HepG2 (cell line): ENCODE measurements around the gene LGALS7B. TPM values are rescaled to one million over a fixed set of nuclear protein-coding genes. Genes with fewer than 3 reads are reported as not detected.
A peak's percentile ranks its signal among the peaks of the same experiment; 100 is the strongest.

Experiments
- ATAC-seq: fragments of 200-7000 bp; cut with Tn5 transposase; 3 replicates; pipeline ENCODE4 v1.9.1; 2020; ENCODE audit warnings: mild to moderate bottlenecking, moderate library complexity
- BruUV-seq: library from RNA; stranded (reverse); fragments of 400-500 nt; replicated peaks from 2 replicates; lab custom pipeline; 2021; lab: Mats Ljungman, UMichigan
- CTCF ChIA-PET: fragments of 300-600 bp; formaldehyde crosslinking; extraction: SDS; loops from one replicate; lab custom pipeline; 2021; ENCODE audit warnings: low total read pairs, inconsistent platforms, low intra/inter-chr PET ratio; lab: Yijun Ruan, JAX
- POLR2A ChIA-PET: fragments of 350-600 bp; sonication (Branson Sonifier 250); formaldehyde crosslinking; loops from one replicate; lab custom pipeline; 2020; ENCODE audit warnings: antibody characterized with exemption, inconsistent platforms; lab: Yijun Ruan, JAX
- DNase-seq: peaks from one replicate; pipeline ENCODE4 v3.0.0-alpha.2; 2015; ENCODE audit warnings: low spot score
- FAIRE-seq: peaks from 3 replicates; lab custom pipeline; 2011; peaks lifted over from hg19 to GRCh38; lab: Jason Lieb, UNC
- H2AFZ ChIP-seq: one replicate; pipeline ENCODE4 v1.6.1; 2011; ENCODE audit warnings: low read length, inconsistent platforms
- H3K27ac ChIP-seq: fragments of 300-600 bp; 3 replicates; pipeline ENCODE4 v1.8.0; 2011; ENCODE audit warnings: mixed run types, mild to moderate bottlenecking, mixed read lengths, low read length, inconsistent platforms; ENCODE audit not compliant: insufficient read depth; ENCODE audit errors: extremely low read length
- H3K27me3 ChIP-seq, 2 experiments: fragments of 200-600 bp in 1 of 2; 2 replicates in 1 of 2; 3 replicates in 1 of 2; pipeline versions ENCODE4 v1.6.0 to v1.8.0; 2011; ENCODE audit warnings: low read length in 2 of 2, mild to moderate bottlenecking in 2 of 2, moderate library complexity in 2 of 2, inconsistent platforms in 1 of 2; ENCODE audit not compliant: insufficient read depth in 2 of 2, control insufficient read depth in 1 of 2
- H3K36me3 ChIP-seq, 2 experiments: fragments of 200-600 bp in 1 of 2; replicated peaks in 1 of 2; 2 replicates in 1 of 2; 3 replicates in 1 of 2; pipeline versions ENCODE4 v1.5.1 to v1.8.0; 2011; ENCODE audit warnings: low read length in 2 of 2, inconsistent platforms in 1 of 2; ENCODE audit not compliant: insufficient read depth in 2 of 2, control insufficient read depth in 1 of 2
- H3K4me1 ChIP-seq: 2 replicates; pipeline ENCODE4 v1.5.1; 2012; ENCODE audit warnings: low read length, inconsistent platforms; ENCODE audit not compliant: insufficient read depth
- H3K4me2 ChIP-seq: 2 replicates; pipeline ENCODE4 v1.6.0; 2011; ENCODE audit warnings: low read depth, low read length, inconsistent platforms
- H3K4me3 ChIP-seq, 3 experiments: fragments of 200-600 bp in 1 of 3; sonication (generic), shearing (Covaris generic) in 1 of 3; replicated peaks in 1 of 3; 2 replicates each; pipeline ENCODE4 v1.5.1; 2011 to 2016; ENCODE audit warnings: low read length in 3 of 3, inconsistent platforms in 2 of 3, low read depth in 2 of 3, mild to moderate bottlenecking in 2 of 3, control low read depth in 1 of 3, mixed read lengths in 1 of 3; ENCODE audit not compliant: insufficient read depth in 1 of 3
- H3K79me2 ChIP-seq: one replicate; pipeline ENCODE4 v1.6.1; 2011; ENCODE audit warnings: low read length, inconsistent platforms; ENCODE audit not compliant: insufficient read depth
- H3K9ac ChIP-seq: 2 replicates; pipeline ENCODE4 v1.6.0; 2011; ENCODE audit warnings: mild to moderate bottlenecking, low read depth, low read length, inconsistent platforms; ENCODE audit not compliant: insufficient read depth
- H3K9me3 ChIP-seq: 2 replicates; pipeline ENCODE4 v1.5.1; 2012; ENCODE audit warnings: mild to moderate bottlenecking, low read length
- H4K20me1 ChIP-seq: 2 replicates; pipeline ENCODE4 v1.6.0; 2011; ENCODE audit warnings: inconsistent platforms, mild to moderate bottlenecking, low read length, moderate library complexity; ENCODE audit not compliant: insufficient read depth
- ARNT2 ChIP-seq: sonication (generic); formaldehyde crosslinking; IDR thresholded peaks from 2 replicates; pipeline ENCODE4 v1.8.0; 2022; ENCODE audit warnings: mild to moderate bottlenecking, low read depth, missing genetic modification reagents, moderate library complexity
- EZH2 ChIP-seq: conservative IDR thresholded peaks from 2 replicates; pipeline ENCODE4 v1.6.1; 2012; ENCODE audit warnings: mild to moderate bottlenecking, low read depth, low read length, moderate library complexity
- IKZF1 ChIP-seq: fragments of 450-650 bp; IDR thresholded peaks from 2 replicates; pipeline ENCODE4 v1.7.1; 2016
- KLF6 ChIP-seq: IDR thresholded peaks from 2 replicates; pipeline ENCODE4 v1.8.0; 2016; ENCODE audit warnings: missing biosample characterization, missing genetic modification reagents
- MZF1 ChIP-seq: sonication (generic); formaldehyde crosslinking; IDR thresholded peaks from 2 replicates; pipeline ENCODE4 v1.8.1; 2023; ENCODE audit warnings: mild to moderate bottlenecking, missing genetic modification reagents, borderline replicate concordance
- NFIB ChIP-seq: sonication (generic); formaldehyde crosslinking; IDR thresholded peaks from 2 replicates; pipeline ENCODE4 v1.9.0; 2021; ENCODE audit warnings: missing genetic modification reagents, mild to moderate bottlenecking, borderline replicate concordance
- NFKB2 ChIP-seq: sonication (generic); formaldehyde crosslinking; IDR thresholded peaks from 2 replicates; pipeline ENCODE4 v1.4.0; 2020; ENCODE audit warnings: missing genetic modification reagents, borderline replicate concordance
- NPAS2 ChIP-seq: sonication (generic); formaldehyde crosslinking; IDR thresholded peaks from 2 replicates; pipeline ENCODE4 v1.8.0; 2022; ENCODE audit warnings: mild to moderate bottlenecking, missing genetic modification reagents, borderline replicate concordance
- NR2F6 ChIP-seq, 2 experiments: IDR thresholded peaks; 2 replicates each; pipeline ENCODE4 v1.6.1; 2016; ENCODE audit warnings: antibody characterized with exemption in 1 of 2, mild to moderate bottlenecking in 1 of 2
- PCBP1 ChIP-seq: fragments of 200-400 bp; formaldehyde crosslinking; IDR thresholded peaks from 2 replicates; pipeline ENCODE4 v1.6.1; 2017; ENCODE audit warnings: mild to moderate bottlenecking, low read depth, low read length, borderline replicate concordance
- RCOR2 ChIP-seq: IDR thresholded peaks from 2 replicates; pipeline ENCODE4 v1.6.1; 2016; ENCODE audit warnings: missing biosample characterization, missing genetic modification reagents
- SRSF1 ChIP-seq: fragments of 200-400 bp; formaldehyde crosslinking; optimal IDR thresholded peaks from 2 replicates; pipeline ENCODE3; 2017; ENCODE audit warnings: mild to moderate bottlenecking, low read depth, low read length, moderate library complexity
- SRY ChIP-seq: sonication (generic); formaldehyde crosslinking; IDR thresholded peaks from 2 replicates; pipeline ENCODE4 v1.8.0; 2022; ENCODE audit warnings: mild to moderate bottlenecking, missing genetic modification reagents
- ZBTB21 ChIP-seq: sonication (generic); formaldehyde crosslinking; IDR thresholded peaks from 2 replicates; pipeline ENCODE4 v1.4.0; 2020; ENCODE audit warnings: missing genetic modification reagents
- ZBTB7A ChIP-seq: sonication (generic); formaldehyde crosslinking; IDR thresholded peaks from 2 replicates; pipeline ENCODE4 v1.8.0; 2022; ENCODE audit warnings: mild to moderate bottlenecking, missing genetic modification reagents
- ZFP36L1 ChIP-seq: sonication (generic); formaldehyde crosslinking; IDR thresholded peaks from 2 replicates; pipeline ENCODE4 v1.8.0; 2022; ENCODE audit warnings: mild to moderate bottlenecking, missing genetic modification reagents, moderate library complexity
- ZFP82 ChIP-seq: sonication (generic); formaldehyde crosslinking; IDR thresholded peaks from 2 replicates; pipeline ENCODE4 v1.5.1; 2020; ENCODE audit warnings: mild to moderate bottlenecking, missing genetic modification reagents, borderline replicate concordance
- ZNF20 ChIP-seq: sonication (generic); formaldehyde crosslinking; IDR thresholded peaks from 2 replicates; pipeline ENCODE4 v1.4.0; 2020; ENCODE audit warnings: mild to moderate bottlenecking, moderate library complexity, missing genetic modification reagents
- ZNF44 ChIP-seq: sonication (generic); formaldehyde crosslinking; IDR thresholded peaks from 2 replicates; pipeline ENCODE4 v1.5.1; 2020; ENCODE audit warnings: mild to moderate bottlenecking, missing genetic modification reagents
- ZNF577 ChIP-seq: sonication (generic); formaldehyde crosslinking; IDR thresholded peaks from 2 replicates; pipeline ENCODE4 v1.4.0; 2020; ENCODE audit warnings: mild to moderate bottlenecking, low read depth, missing genetic modification reagents, borderline replicate concordance
- ZNF670 ChIP-seq: sonication (generic); formaldehyde crosslinking; IDR thresholded peaks from 2 replicates; pipeline ENCODE4 v1.8.0; 2022; ENCODE audit warnings: mild to moderate bottlenecking, missing genetic modification reagents, borderline replicate concordance
- ZNF720 ChIP-seq: sonication (generic); formaldehyde crosslinking; IDR thresholded peaks from 2 replicates; pipeline ENCODE4 v1.4.0; 2020; ENCODE audit warnings: missing genetic modification reagents
- ZNF790 ChIP-seq: sonication (generic); formaldehyde crosslinking; IDR thresholded peaks from 2 replicates; pipeline ENCODE4 v1.8.0; 2022; ENCODE audit warnings: missing genetic modification reagents, mild to moderate bottlenecking, borderline replicate concordance
- ZNF839 ChIP-seq: sonication (generic); formaldehyde crosslinking; IDR thresholded peaks from 2 replicates; pipeline ENCODE4 v1.4.0; 2020; ENCODE audit warnings: missing genetic modification reagents, mild to moderate bottlenecking, borderline replicate concordance
- WGBS: methylation state at CpG from one replicate; pipeline ENCODE4 v1.1.6; 2017; ENCODE audit warnings: low lambda C conversion rate; 5-methylcytosine and 5-hydroxymethylcytosine counted together
- in situ Hi-C: cut with HindIII; loops from 2 replicates; pipeline ENCODE4 v1.10.0; 2017; ENCODE audit warnings: low pct_unique_long_range_greater_than_20kb; ENCODE audit not compliant: extremely low pct_ligation_motif_present
- intact Hi-C: fragments of 100-400 bp; cut with micrococcal nuclease; formaldehyde crosslinking; loops from one replicate; pipeline ENCODE4 v1.10.0; 2022; ENCODE audit not compliant: unreplicated experiment
- polyA plus RNA-seq, 8 experiments: library from polyadenylated mRNA; depleted of rRNA in 3 of 8; stranded (reverse) in 7 of 8; unstranded in 1 of 8; fragments of >200 nt; fragmentation: Illumina TruSeq in 4 of 8; extraction: Trizol in 4 of 8; gene quantifications; 2 replicates each; pipeline versions ENCODE4 v1.2.1 to v1.2.3, GENCODE V29; 2011 to 2016; ENCODE audit warnings: low read depth in 4 of 8, missing spikeins in 1 of 8, mixed read lengths in 1 of 8; ENCODE audit not compliant: insufficient read depth in 1 of 8
- total RNA-seq, 5 experiments: library from RNA; depleted of rRNA; stranded (reverse); fragments of >200 nt; fragmentation: Illumina TruSeq; extraction: Trizol; gene quantifications; 2 replicates each; pipeline ENCODE4 v1.2.3, GENCODE V29; 2016; ENCODE audit warnings: low read depth in 1 of 5
- TF ChIP-seq, protein P1 (sequence below): sonication (generic); formaldehyde crosslinking; IDR thresholded peaks from 2 replicates; pipeline ENCODE4 v1.4.0; 2020; ENCODE audit warnings: mild to moderate bottlenecking, missing genetic modification reagents

LGALS7B gene
- total and polyA plus RNA-seq, 2 of the 13 experiments (the other 11 are each of a cell fraction or from before 2014, with no cell fraction given), result 1.7 to 2.1 TPM

DNA sequence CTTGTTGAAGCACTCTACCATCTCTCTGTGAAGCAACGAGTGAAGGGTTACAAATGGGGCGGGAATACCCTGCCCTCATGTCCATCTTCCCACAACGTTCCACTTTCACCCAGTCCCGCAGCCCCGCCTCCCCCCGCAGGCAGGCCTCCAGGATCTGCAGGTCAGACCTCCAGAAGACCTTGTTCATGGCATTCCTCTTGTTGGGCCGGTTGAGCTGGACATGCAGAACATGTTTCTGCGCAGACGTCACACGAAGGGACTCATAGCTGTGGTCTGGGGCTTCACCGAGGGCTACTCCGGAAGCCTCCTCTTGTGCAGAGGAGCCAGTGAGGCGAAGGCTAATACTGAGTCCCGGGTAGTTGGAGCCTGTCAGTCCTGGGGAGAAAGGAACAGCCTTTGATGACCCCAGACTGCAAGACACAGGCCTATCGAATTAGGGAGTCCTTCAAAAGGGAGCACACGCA is 42.2 kb downstream of the LGALS7B start:
- peak; percentile 60 for FAIRE-seq
- peak; percentile 87 for DNase-seq
- TF ChIP-seq ZFP36L1 (CRISPR knock-in tag) (no peak), PCBP1 (no peak), NPAS2 (CRISPR knock-in tag) (no peak), IKZF1 (no peak), ZNF577 (CRISPR knock-in tag) (no peak), ZBTB21 (peak; percentile 33; the same call in 1 of the 2 replicates), ZFP82 (CRISPR knock-in tag) (peak; percentile 75; the same call in 1 of the 2 replicates), SRY (CRISPR knock-in tag) (no peak), MZF1 (CRISPR knock-in tag) (no peak), NFIB (no peak), ZNF20 (CRISPR knock-in tag) (no peak), ZNF670 (CRISPR knock-in tag) (peak; percentile 70; the same call in 1 of the 2 replicates), SRSF1 (no peak), RCOR2 (CRISPR knock-in tag) (no peak), KLF6 (CRISPR knock-in tag) (no peak), ZNF790 (CRISPR knock-in tag) (no peak), NR2F6 (IDR thresholded peaks at IDR 0.05) (0 out of 2 replicates have a peak, but pooled peaks have one; percentile 29), NR2F6 (CRISPR knock-in tag; IDR thresholded peaks at IDR 0.05) (no peak), ZNF720 (no peak), ZBTB7A (peak; percentile 44; the same call in 1 of the 2 replicates), ZNF44 (peak; percentile 64; the same call in 1 of the 2 replicates), NFKB2 (CRISPR knock-in tag) (peak; percentile 78; the same call in 1 of the 2 replicates), ZNF839 (no peak), EZH2 (no peak), ARNT2 (CRISPR knock-in tag) (no peak; the same call in 1 of the 2 replicates)
- TF ChIP-seq, protein P1, sequence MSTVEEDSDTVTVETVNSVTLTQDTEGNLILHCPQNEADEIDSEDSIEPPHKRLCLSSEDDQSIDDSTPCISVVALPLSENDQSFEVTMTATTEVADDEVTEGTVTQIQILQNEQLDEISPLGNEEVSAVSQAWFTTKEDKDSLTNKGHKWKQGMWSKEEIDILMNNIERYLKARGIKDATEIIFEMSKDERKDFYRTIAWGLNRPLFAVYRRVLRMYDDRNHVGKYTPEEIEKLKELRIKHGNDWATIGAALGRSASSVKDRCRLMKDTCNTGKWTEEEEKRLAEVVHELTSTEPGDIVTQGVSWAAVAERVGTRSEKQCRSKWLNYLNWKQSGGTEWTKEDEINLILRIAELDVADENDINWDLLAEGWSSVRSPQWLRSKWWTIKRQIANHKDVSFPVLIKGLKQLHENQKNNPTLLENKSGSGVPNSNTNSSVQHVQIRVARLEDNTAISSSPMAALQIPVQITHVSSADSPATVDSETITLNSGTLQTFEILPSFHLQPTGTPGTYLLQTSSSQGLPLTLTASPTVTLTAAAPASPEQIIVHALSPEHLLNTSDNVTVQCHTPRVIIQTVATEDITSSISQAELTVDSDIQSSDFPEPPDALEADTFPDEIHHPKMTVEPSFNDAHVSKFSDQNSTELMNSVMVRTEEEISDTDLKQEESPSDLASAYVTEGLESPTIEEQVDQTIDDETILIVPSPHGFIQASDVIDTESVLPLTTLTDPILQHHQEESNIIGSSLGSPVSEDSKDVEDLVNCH (CRISPR knock-in tag), result peak; percentile 26; the same call in 1 of the 2 replicates

More for the DNA sequence above, 42.2 kb downstream of the LGALS7B start:
- Histone ChIP-seq H4K20me1 (no peaks in the 10 kb centered on the region), H2AFZ (no peak overlapping the region), H3K79me2 (peaks cover 8% of the 10 kb centered on the region), H3K4me2 (peak overlapping the region; percentile 94), H3K27me3 (no peaks in the 10 kb centered on the region; a peak in 1 of 5 replicates), H3K36me3 (peaks cover 7 to 27% of the 10 kb centered on the region in 2 experiments), H3K9ac (peak overlapping the region; percentile 95), H3K9me3 (no peaks in the 10 kb centered on the region), H3K4me3 (peak overlapping the region; percentile 49 to 80 (median 62)), H3K27ac (peak overlapping the region; percentile 97), H3K4me1 (peaks cover 46% of the 10 kb centered on the region)
- POLR2A ChIA-PET, result interaction anchor here (0.6 to 6.2 kb wide), 32 partner anchors 9 to 212 kb away, joined by 3 to 148 read pairs (median 5); partner anchors contain the start of genes ACTN4, EIF3K, HNRNPL and MRPS12
- ATAC-seq, result peak; percentile 75
- 1% methylated on average over 11 of the region's 16 CpGs for WGBS
- in situ Hi-C loops (loop anchor here (5.0 kb wide), 1 partner anchor 89 kb away; the partner anchor contains the start of gene CAPN12), intact Hi-C loops (loop anchor here (2.0 to 10.0 kb wide), 3 partner anchors 20 to 176 kb away; no protein-coding TSS in a partner anchor)
- CTCF ChIA-PET, result no interaction called here
- BruUV-seq, result TSS peak; percentile 82
